Fibroblast of skin of abdomen (primary cell): ENCODE measurements around the gene CTSD.

Experiments
- DNase-seq: peaks from one replicate; pipeline ENCODE4 v3.0.0-alpha.2; 2013

The CTSD gene

DNA sequence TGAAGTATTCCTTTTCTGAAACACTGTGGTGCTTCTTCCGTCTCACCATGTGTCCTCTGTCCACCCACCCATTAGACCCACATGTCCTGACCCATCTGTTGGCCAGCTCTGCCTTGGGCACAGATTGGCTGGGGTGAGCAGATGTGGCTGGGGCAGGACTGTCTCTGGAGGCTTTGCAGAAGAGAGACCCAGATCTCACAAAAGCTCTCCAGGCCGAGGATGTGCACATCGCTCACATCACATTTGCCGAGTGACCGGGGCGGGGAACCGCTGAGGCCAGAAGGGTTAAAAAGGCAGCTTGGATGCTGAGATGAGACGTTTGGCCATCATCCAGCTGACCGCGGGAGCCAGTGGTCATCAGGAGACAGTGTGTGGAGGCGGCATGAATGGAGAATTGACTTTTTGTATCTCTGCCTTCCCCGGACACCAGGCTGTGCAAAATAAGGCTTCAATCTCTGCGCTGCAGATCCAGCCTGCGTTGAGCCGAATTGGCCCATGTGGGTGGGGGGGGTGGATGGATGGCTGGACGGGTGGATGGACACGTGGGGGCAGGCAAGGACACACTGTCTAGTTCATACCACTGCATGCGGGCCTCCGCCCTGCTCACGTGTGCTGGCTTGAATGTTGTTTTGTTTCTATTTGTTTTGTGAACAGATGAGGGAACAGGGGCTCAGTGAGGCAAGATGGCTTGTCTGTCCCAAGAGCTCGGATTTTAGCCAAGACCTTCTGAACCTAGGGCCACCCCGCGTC lies 19.4 kb downstream of the CTSD start:
- DNase-seq = no peak

DNA sequence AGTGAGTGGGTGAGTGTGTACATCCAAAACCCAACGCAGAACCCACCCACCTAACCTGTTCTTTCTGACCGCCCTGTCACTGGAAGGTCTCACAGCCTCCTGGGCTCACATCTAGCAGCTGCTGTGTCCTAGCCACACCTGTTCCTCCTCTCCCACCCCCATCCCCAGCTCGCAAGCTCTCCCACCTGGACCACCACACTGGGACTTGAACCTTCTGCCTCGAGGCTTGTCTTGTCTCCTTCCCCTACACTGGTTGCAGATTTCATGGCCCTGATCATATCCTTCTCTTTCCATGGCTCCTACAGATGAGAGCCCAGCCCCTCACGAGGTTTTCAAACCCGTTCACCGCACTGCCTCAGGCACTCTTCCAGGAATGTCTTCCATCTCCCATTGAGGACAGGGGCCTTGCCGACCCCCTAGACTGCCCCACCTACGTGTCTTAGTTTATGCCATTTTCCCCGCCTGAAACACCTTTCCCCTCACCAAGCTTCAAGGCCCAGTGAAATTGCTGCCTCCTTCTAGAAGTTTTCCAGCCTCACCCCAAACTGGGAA lies 20.1 kb downstream of the CTSD start:
- no peak for DNase-seq

DNA sequence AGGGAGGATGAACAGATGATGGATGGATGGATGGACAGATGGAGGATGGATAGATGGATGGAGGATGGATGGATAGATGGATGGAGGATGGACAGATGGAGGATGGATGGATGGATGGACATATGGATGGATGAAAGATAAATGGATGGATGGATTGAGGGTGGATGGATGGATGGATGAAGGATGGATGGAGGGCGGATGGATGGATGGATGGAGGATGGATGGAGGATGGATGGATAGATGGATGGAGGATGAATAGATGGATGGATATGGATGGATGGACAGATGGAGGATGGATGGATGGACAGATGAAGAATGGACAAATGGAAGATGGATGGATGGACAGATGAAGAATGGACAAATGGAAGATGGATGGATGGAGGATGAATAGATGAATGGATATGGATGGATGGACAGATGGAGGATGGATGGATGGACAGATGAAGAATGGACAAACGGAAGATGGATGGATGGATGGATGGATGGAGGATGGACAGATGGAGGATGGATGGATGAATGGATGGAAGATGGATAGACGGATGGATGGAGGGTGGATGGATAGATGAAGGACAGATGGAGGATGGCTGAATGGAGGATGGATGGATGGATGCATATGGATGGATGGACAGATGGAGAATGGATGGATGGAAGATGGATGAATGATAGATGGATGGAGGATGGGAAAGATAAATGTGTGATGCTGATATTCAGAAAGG lies 20.7 kb downstream of the CTSD start:
- no peak for DNase-seq

GRCh38 chr11:1742371-1742770 lies 21.4 kb downstream of the CTSD start:
- DNase-seq = no peak

GRCh38 chr11:1741741-1742140 lies 22.0 kb downstream of the CTSD start:
- no peak for DNase-seq

DNA sequence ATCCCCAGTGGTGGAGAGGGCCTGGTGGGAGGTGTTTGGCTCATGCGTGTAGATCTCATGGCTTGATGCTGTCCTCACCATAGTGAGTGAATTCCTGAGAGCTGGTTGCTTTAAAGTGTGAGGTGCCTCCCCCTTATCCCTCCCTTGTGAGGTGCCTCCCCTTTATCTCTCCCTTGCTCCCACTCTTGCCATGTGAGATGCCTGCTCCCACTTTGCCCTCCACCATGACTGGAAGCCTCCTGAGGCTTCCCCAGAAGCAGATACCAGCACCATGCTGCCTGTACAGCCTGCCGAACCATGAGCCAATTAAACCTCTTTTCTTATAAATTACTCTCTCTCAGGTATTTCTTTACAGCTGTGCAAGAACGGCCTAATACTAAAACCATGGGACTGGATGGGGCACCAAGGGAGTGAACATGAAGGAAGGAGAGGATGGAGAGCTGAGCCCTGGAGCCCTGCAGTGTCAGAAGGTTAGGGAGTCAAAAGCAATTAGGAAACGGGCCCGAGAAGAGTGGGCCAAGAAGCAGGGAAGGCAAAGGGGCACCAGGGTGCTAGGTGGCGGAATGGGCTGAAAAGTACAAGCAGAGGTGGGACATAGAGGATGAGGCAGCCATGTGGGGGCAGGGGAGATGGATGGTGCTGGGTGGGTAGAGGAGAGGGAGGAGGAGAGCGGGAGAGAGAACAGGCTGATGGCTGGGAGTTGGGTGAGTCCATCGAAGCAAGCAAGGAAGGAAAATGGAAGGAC lies 22.8 kb downstream of the CTSD start:
- DNase-seq = no peak

GRCh38 chr11:1739576-1739975 lies 24.2 kb downstream of the CTSD start:
- DNase-seq = no peak

DNA sequence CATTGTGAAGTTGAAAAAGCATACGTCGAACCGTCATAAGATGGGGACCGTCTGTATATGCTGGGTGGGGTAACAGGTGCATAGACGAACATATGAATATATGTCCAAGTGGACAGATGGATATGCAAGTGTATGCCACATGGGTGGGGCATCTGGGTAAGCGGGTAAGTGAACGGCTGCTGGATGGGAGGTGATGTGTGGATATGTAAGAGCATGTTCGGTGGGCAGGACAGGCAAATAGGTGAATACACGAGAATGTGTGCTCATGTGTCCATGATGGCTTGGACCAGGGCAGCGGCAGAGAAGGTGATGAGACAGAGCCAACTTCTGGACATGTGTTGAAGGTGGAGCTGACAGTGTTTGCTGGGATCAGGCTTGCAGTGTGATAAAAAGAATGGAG lies 25.3 kb downstream of the CTSD start:
- DNase-seq = no peak

DNA sequence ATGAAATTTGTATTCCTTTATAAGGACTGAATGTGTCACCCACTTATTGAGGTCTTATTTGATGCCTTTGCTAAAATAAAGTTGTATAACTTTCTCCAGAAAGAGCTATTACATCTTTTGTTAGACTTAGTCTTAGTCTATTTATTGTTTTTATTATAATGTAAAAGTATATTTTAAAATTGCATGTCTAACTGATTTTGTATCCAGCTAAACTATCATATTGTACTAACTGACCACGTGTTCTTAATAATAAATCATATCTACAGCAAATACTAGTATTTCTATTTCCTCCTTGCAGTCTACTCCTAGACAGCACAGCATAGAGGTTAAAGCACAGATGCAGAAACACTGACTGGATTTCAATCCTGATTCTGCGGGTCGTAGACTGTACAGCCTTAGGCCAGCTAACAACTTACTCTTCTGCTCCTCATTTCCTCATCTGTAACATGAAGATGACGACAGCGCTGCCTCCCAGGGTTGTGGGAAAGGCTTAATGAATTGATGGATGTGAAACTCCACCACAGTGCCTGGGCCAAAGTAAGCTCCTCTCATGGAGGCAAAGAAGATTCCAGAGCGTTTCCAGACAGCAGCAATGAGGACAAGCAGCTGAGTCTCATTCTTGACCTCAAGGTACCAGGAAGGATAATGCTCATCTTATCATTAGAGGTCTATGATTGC lies 26.5 kb downstream of the CTSD start:
- no peak for DNase-seq

DNA sequence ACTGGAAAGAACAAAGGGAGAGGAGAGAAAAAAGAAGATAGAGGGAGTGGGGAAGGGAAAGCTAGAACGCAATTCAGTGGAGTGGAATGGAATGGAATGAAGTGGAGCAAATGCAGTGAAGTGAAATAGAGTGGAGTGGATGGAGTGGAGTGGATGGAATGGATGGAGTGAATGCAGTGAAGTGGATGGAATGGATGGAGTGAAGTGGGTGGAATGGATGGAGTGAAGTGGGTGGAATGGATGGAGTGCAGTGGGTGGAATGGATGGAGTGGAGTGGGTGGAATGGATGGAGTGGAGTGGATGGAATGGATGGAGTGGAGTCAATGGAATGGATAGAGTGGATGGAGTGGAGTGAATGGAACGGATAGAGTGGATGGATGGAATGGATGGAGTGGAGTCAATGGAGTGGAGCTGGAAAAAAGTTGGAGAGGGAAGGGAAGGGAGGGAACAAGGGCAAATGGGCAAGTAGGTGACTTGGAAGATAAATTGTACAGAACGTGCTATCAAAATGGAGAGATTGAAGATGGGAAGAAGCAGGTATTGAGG lies 27.2 kb downstream of the CTSD start:
- no peak for DNase-seq

DNA sequence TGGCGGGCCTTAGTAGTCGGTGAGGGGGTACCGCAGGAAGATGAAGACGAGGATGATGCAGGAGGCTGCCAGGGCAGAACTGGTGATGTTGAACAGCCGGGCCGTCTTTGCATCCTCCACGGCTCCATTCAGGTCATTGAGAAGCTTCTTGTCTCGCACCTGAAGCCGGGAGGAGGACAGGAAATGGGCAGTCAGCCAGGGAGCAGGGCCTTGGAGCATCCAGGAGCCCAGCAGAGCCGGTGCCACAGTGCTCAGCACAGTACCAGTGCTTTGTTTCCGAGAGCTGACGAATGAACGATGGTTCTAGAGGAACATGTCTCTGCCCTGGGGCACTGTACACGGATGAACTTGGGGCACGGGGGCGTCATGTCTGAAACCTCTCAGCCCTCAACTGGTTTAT lies 28.5 kb downstream of the CTSD start:
- no peak for DNase-seq

GRCh38 chr11:1734641-1735081 lies 29.1 kb downstream of the CTSD start:
- no peak for DNase-seq

- no peak for DNase-seq
These were observed 29.7 kb downstream of the CTSD start for GRCh38 chr11:1733716-1734640.

- DNase-seq = no peak
These were observed 30.6 kb downstream of the CTSD start for GRCh38 chr11:1733009-1733715.

DNA sequence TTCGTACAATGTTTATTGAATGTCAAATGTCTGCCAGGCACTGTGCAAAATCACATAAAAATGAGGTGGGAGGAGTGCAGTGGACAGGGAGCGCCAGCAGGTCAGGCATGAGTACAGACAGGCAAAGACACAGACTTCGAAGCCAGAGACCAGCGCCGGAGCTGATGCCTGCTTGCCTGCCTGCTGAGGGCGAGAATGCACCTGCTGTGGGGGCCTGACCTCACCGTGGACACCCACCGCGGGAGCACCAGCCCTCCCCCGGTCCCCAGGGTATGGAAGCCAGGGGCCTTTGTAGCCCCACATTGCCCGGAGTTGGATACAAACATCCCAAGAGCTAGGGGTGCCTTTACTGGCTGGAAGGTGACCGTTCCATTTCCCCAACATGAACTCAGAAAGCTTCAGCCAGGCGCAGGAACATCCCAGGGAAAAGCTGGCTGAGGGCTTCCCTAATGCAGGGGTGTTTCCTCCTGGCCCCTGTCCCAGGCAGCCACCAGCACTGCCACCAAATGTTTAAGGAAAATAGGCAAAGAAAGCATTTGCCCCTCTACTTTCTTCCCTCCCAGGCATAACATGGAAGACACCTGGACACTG lies 31.2 kb downstream of the CTSD start:
- no peak for DNase-seq

GRCh38 chr11:1731451-1732059 lies 32.2 kb downstream of the CTSD start:
- no peak for DNase-seq

DNA sequence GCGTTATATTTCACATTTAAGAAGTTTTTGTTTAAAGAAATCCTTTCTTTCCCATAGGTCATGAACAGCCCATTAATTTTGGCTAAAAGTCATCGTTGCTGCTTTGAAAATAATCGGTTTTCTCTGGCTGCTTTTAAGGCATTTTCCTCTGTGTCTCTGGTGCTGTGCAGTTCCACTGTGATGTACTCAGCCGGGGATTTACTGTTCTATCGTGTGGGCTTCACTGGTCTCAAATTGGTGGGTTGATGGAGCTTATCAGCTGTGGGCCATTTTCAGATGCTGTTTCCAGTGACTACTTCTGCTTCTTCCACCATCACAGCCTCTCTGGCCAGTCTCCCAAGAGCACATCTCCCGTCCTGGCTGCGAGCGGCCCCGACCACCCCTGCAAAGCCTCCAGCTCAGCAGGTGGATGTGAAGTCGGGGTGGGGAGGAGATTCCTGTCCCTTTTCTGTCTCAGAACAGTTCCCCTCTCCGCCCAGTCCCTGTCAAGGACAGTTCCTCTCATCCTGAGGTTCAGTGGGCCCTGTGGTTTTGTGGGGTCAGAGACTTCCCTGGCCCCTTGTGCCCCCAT lies 33.6 kb downstream of the CTSD start:
- DNase-seq = no peak

- peak; percentile 25 for DNase-seq
These were observed 34.1 kb downstream of the CTSD start for GRCh38 chr11:1729692-1730011.

- no peak for DNase-seq
These were observed 34.6 kb downstream of the CTSD start for GRCh38 chr11:1728931-1729691.
